Prostate gland (tissue), 2 donors: ENCODE data around the gene SLTM. TPM values are rescaled to one million over a fixed set of nuclear protein-coding genes. Genes with fewer than 3 reads are reported as not detected.
"Not testable (repeated sequence)": the region's sequence is repeated elsewhere in the genome, so short reads cannot be mapped to it uniquely, and the experiment has no call there.

Experiments used
- DNase-seq: peaks from one replicate; pipeline ENCODE4 v3.0.0-alpha.2; 2019; ENCODE audit warnings: low spot score
- H3K27ac ChIP-seq, 2 donors: fragments of 200-600 bp; sonication (generic); 2 replicates each; pipeline ENCODE4 v1.5.1; 2017 to 2019
- H3K27me3 ChIP-seq: fragments of 200-600 bp; sonication (generic); replicated peaks from 2 replicates; pipeline ENCODE4 v1.5.1; 2019; ENCODE audit not compliant: insufficient read depth
- H3K36me3 ChIP-seq, 2 donors: fragments of 200-600 bp; sonication (generic); 1 replicate in 1 of 2; 2 replicates in 1 of 2; pipeline versions ENCODE4 v1.5.1 to v1.8.1; 2017 to 2019
- H3K4me1 ChIP-seq: fragments of 200-600 bp; sonication (generic); replicated peaks from 2 replicates; pipeline ENCODE4 v1.5.1; 2019
- H3K4me3 ChIP-seq, 2 donors: fragments of 200-600 bp; sonication (generic); 2 replicates each; pipeline ENCODE4 v1.5.1; 2017 to 2019
- H3K9me3 ChIP-seq: fragments of 200-600 bp; sonication (generic); 2 replicates; pipeline ENCODE4 v1.5.1; 2017
- CTCF ChIP-seq, 4 experiments: fragments of 200-600 bp in 2 of 4; fragments of 450-650 bp in 2 of 4; sonication (generic) in 2 of 4; IDR thresholded peaks; 1 replicate in 3 of 4; 2 replicates in 1 of 4; pipeline ENCODE4 v1.5.1; 2016 to 2019; ENCODE audit warnings: antibody characterized with exemption in 4 of 4, mild to moderate bottlenecking in 2 of 4, moderate library complexity in 2 of 4
- POLR2A ChIP-seq: fragments of 450-650 bp; IDR thresholded peaks from one replicate; pipeline ENCODE4 v1.6.1; 2016; ENCODE audit warnings: antibody characterized with exemption, mild to moderate bottlenecking
- POLR2AphosphoS5 ChIP-seq: sonication (generic); formaldehyde crosslinking; IDR thresholded peaks from one replicate; pipeline ENCODE4 v1.6.1; 2017; ENCODE audit warnings: antibody characterized with exemption
- WGBS: methylation state at CpG from one replicate; pipeline ENCODE4 v1.1.5; 2018; 5-methylcytosine and 5-hydroxymethylcytosine counted together
- intact Hi-C: fragments of 100-400 bp; cut with DNase I; formaldehyde crosslinking; loops from one replicate; pipeline ENCODE4 v1.14.2; 2022
- total RNA-seq, 2 donors: library from RNA; depleted of rRNA; stranded (reverse); fragments of >200 nt; gene quantifications; one replicate each; pipeline ENCODE4 v1.1.0, GENCODE V29; 2016

SLTM gene
- total RNA-seq, 2 donors from 2014 or later, result 65.8 to 73.3 TPM

- H3K36me3 ChIP-seq, result no peaks in the 10 kb centered on the region
- H3K4me3 ChIP-seq, result no peak overlapping the region
- no peak for TF ChIP-seq POLR2AphosphoS5
- H3K27ac ChIP-seq, result no peak overlapping the region
- no peaks in the 10 kb centered on the region for H3K9me3 ChIP-seq
- no peaks in the 10 kb centered on the region for H3K27me3 ChIP-seq
- intact Hi-C loops, result no loop called here
- H3K4me1 ChIP-seq, result no peaks in the 10 kb centered on the region
- DNase-seq, result no peak
- 60% methylated on average over 1 of the region's 1 CpG for WGBS
These were observed 35.3 kb downstream of the SLTM start for GRCh38 chr15:58898150-58898680.

GRCh38 chr15:58889363-58889762 lies 44.1 kb downstream of the SLTM start:
- no peaks in the 10 kb centered on the region for H3K9me3 ChIP-seq
- WGBS, result 87% methylated on average over 7 of the region's 7 CpGs
- no peaks in the 10 kb centered on the region for H3K4me1 ChIP-seq
- TF ChIP-seq CTCF (IDR thresholded peaks at IDR 0.05) (no peak), POLR2AphosphoS5 (no peak), POLR2A (no peak)
- no peak for DNase-seq
- peaks cover 6 to 22% of the 10 kb centered on the region in 2 donors for H3K36me3 ChIP-seq
- no peak overlapping the region for H3K27ac ChIP-seq
- H3K27me3 ChIP-seq, result no peaks in the 10 kb centered on the region
- intact Hi-C loops, result no loop called here
- H3K4me3 ChIP-seq, result no peak overlapping the region

GRCh38 chr15:58886921-58887320 lies 46.6 kb downstream of the SLTM start:
- Histone ChIP-seq H3K4me1 (no peaks in the 10 kb centered on the region), H3K27me3 (no peaks in the 10 kb centered on the region), H3K27ac (no peak overlapping the region), H3K4me3 (no peak overlapping the region), H3K9me3 (no peaks in the 10 kb centered on the region), H3K36me3 (peaks cover 14 to 30% of the 10 kb centered on the region in 2 donors)
- intact Hi-C loops, result no loop called here
- TF ChIP-seq CTCF (IDR thresholded peaks at IDR 0.05), result no peak
- TF ChIP-seq POLR2AphosphoS5, result no peak
- no peak for TF ChIP-seq POLR2A
- no peak for DNase-seq
- WGBS, result 88% methylated on average over 12 of the region's 12 CpGs

- H3K27ac ChIP-seq, result not testable (repeated sequence)
These were observed 49.6 kb downstream of the SLTM start for GRCh38 chr15:58883926-58884325.

GRCh38 chr15:58882243-58882642 lies 51.2 kb downstream of the SLTM start:
- Histone ChIP-seq H3K4me3 (no peak overlapping the region), H3K4me1 (no peaks in the 10 kb centered on the region), H3K36me3 (peaks cover 11 to 30% of the 10 kb centered on the region in 2 donors), H3K9me3 (no peaks in the 10 kb centered on the region), H3K27me3 (no peaks in the 10 kb centered on the region), H3K27ac (no peak overlapping the region)
- TF ChIP-seq POLR2AphosphoS5 (no peak), POLR2A (no peak), CTCF (IDR thresholded peaks at IDR 0.05) (no peak)
- no peak for DNase-seq
- 84% methylated on average over 4 of the region's 4 CpGs for WGBS
- intact Hi-C loops, result no loop called here

More at GRCh38 chr15:58883926-58884325, 49.6 kb downstream of the SLTM start:
- DNase-seq, H3K27me3 ChIP-seq, H3K4me1 ChIP-seq, H3K4me3 ChIP-seq, intact Hi-C loops, H3K9me3 ChIP-seq: not testable (repeated sequence)
- WGBS, result 92% methylated on average over 3 of the region's 3 CpGs
- H3K36me3 ChIP-seq, result peaks cover 14 to 35% of the 10 kb centered on the region in 2 donors

- Histone ChIP-seq H3K4me3 (no peak overlapping the region), H3K27me3 (no peaks in the 10 kb centered on the region), H3K9me3 (no peaks in the 10 kb centered on the region), H3K4me1 (no peaks in the 10 kb centered on the region), H3K36me3 (peaks cover 11 to 25% of the 10 kb centered on the region in 2 donors), H3K27ac (no peak overlapping the region)
- intact Hi-C loops, result no loop called here
- 88% methylated on average over 3 of the region's 3 CpGs for WGBS
- DNase-seq, result no peak
- TF ChIP-seq CTCF (IDR thresholded peaks at IDR 0.05) (no peak), POLR2AphosphoS5 (no peak), POLR2A (no peak)
These were observed 53.2 kb downstream of the SLTM start for GRCh38 chr15:58880320-58880719.
